HG03354 (cell line): ENCODE results near the gene SLC43A2.
"Not testable (repeated sequence)": the region's sequence is repeated elsewhere in the genome, so short reads cannot be mapped to it uniquely, and the experiment has no call there.

Experiments used
- ATAC-seq: cut with Tn5 transposase; IDR thresholded peaks from one replicate; pipeline ENCODE4 v1.9.1; 2021; ENCODE audit warnings: mild to moderate bottlenecking; ENCODE audit not compliant: unreplicated experiment, poor library complexity, severe bottlenecking

Gene SLC43A2

GRCh38 chr17:1627982-1628855 lies at the start of gene SLC43A2:
TSS of gene SLC43A2 (minus strand) at chr17:1628834. CDS start at chr17:1627874, 960 bp downstream.
- peak; percentile 69 for ATAC-seq

DNA sequence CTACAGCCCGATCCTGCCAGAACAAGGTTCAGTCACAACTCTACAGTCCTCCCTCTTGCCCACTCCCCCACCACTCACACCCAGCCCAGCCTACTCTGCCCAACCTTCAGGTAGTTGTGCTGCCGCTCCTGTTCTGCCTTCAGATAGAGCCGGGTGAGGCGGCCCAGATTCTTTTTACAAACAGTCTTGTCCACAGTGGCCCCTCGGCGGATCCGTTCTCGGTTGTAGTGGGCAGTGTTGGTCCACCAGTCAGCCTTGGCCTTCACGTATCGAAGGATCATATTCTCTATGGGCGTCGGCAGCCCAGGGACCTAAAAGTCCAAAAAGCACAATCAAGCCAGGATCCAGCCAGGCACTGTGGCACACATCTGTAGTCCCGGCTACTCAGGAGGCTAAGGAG lies 47.8 kb upstream of the SLC43A2 start:
- no peak for ATAC-seq

- ATAC-seq = no peak
Observed at GRCh38 chr17:1673041-1673785, 44.6 kb upstream of the SLC43A2 start.

DNA sequence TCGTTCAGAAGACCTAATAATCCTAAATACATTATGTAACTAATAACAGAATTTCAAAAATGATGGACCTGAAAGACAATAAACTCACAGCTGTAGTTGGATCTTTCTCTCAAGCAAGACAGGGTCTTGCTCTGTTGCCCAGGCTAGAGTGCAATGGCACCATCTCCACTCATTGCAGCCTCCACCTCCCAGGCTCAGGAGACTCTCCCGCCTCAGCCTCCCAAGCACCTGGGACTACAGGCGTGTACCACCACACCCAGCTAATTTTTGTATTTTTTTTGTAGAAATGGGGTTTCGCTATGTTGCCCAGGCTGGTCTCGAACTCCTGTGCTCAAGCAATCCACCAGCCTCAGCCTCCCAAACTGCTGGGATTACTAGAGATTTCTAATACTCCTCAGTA lies 35.3 kb upstream of the SLC43A2 start:
- not testable (repeated sequence) for ATAC-seq

- no peak for ATAC-seq
Observed at GRCh38 chr17:1661045-1661444, 32.4 kb upstream of the SLC43A2 start.

DNA sequence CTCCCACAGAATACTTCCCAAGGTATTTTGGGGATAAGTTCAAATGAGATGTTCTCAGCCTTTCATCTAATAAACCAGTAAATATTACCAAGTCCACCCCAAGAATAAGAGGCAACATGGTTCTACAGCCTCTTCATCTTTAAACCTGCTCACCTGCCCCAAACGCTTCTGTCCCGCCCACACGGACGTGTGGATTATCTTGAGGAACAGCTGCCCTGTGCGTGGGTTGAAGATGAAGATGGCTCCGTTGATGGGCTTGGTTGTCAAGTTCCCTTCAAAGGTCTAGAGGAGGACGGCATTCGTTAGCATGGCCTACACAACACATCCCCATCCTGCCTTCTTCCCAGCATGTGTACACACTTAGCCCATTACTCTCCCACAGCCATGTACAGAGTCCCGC lies 29.5 kb upstream of the SLC43A2 start:
- no peak for ATAC-seq

- no peak for ATAC-seq
Observed at GRCh38 chr17:1653735-1654134, 25.1 kb upstream of the SLC43A2 start.

- ATAC-seq = not testable (repeated sequence)
Observed at GRCh38 chr17:1652794-1653193, 24.2 kb upstream of the SLC43A2 start.

DNA sequence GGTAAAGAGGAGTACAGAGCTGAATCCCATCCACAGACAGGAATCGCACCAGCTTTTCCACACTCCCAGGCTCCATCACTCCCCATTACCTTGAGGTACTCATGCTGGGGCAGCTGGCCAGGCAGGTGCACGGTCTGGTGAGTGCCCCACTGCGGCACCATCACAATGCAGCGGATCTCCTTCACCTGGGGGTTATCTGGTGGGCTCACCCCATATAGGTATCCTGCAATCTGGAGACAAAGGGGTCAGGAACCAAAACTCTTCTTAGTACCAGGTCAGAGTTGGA lies 22.9 kb upstream of the SLC43A2 start:
- ATAC-seq = no peak

DNA sequence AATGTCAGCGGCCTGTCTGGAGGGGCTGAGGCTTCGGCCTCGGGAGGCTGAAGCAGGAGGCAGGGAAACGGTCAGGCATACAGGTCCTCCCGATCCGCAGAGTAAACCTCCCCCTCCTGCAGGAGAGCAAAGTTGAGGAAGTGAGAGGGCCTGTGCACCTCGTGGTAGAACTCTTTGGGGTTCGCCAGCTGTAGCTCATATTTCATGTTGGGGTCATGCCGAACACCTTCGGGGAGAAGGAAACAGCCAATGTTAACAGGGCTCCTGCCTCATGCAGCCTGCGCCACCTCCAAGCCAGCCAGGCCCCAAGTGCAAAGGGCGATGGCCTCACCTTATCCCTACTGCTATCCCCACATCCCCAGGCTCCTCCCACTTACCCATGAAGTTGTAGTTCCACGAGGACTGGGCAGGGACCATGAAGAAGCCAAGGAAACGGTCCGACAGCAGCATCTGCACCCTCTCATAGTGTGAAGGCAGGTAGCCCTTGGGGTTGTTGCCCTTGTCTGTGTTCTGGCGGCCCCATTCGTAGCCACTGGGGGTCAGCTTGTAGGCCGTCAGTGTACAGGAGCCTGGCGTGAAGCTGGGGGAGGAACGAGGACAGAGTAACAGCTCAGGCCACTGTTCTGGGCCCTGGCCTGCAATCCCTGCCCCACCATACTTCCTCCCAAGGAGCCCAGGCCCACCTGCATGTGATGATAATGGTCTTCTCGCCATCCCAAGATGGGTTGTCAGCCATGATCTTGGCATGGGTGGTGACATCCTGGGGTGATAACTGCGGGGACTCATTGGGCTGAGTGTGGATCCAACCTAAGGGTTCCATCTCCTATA lies 22.3 kb upstream of the SLC43A2 start:
- no peak for ATAC-seq

- ATAC-seq = no peak
Observed at GRCh38 chr17:1649844-1650501, 21.3 kb upstream of the SLC43A2 start, which contains the start of gene RILP. TSS of gene RILP (minus strand) at chr17:1649866. CDS start at chr17:1649804, 62 bp downstream.

- peak; percentile 55 for ATAC-seq
Observed at GRCh38 chr17:1648963-1649843, 20.6 kb upstream of the SLC43A2 start.

GRCh38 chr17:1648173-1648962 lies 19.7 kb upstream of the SLC43A2 start:
- peak; percentile 52 for ATAC-seq

- no peak for ATAC-seq
Observed at GRCh38 chr17:1647802-1648171, 19.2 kb upstream of the SLC43A2 start.

DNA sequence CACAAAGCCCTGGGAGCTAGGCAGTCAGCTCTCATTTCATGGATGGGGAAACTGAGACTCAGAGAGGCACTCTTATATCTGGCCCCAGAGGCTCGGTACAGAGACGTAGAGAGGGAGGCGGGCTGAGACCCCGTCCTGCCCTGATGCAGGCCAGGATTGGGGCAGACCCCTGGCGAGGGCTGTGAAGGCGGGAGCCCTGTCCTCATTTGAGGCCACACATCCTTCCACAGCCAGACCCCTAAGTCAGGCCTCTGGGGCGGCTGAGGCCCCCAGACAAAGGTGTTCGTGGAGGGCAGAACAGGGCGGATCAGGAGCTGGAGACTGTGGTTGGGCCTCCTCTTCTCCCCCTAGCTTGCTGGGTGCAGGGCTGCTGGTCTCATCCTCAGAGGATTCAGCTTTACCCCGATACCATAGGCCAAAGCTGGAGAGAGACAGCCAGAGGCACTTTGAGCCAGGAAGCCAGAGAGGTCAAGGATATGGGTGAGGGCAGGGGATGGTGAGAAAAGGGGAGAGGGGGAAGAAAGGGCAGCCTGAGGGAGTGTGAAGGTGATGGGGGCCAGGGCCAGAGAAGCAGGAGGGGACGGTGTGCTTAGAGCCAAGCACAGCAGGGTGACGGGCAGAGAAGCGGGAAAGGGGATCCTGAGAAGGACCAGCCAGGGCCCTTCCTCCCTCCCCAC lies 17.7 kb upstream of the SLC43A2 start:
- ATAC-seq = no peak

DNA sequence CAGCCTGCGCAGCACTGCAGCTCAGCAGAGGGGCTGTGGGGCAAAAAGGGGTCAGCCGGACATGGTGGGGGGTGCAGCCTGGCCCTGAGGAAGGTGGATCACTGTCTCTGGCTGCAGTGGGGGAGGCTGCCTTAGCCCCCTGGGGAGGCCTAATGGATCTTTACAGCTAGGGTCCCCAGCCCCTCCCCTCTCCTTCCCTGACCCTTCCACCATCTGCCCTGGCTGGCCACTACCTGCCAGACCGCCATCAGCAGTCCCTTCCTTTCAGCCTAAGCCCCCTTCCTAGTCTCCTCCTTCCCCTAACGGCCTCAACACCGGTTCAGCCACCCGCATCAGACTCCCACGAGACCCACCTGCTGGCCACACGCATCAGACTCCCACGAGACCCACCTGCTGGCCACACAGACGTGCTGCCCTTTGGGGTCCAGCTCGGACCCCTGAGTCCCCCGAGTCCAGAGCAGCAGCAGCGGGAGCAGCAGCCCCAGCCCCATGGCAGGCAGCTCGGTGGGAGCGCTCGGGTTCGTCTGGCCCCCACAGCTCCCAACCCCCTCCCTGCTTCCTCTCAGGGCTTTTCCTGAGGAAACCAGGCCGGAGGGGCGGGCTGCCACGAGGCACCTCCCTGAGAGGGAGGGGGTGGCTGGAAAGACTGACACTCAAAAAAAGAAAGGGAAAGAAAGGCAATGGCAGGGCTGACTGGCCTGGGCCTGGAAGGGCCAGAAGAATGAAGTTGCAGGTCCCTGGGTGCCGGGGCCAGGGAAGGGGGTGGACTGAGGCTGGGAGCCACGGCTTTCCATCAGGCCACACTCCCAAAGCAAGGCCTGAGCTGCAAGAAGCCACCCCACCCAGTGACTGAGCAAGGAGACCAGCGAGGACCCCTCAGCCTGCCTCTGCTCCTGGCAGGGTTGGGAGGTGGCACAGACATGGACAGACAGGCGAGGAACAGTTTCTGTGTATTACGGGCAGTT lies 16.9 kb upstream of the SLC43A2 start, which contains the start of gene SCARF1:
TSS of gene SCARF1 (minus strand) at position 526 of the 965 bp plus-strand sequence. CDS start at position 491, 35 bp downstream.
- ATAC-seq = no peak
